AG04450 (cell line): ENCODE results near the gene LRP5. TPM values are rescaled to one million over a fixed set of nuclear protein-coding genes. Genes with fewer than 3 reads are reported as not detected.
A peak's percentile ranks its signal among the peaks of the same experiment; 100 is the strongest.
"Not testable (repeated sequence)": the region's sequence is repeated elsewhere in the genome, so short reads cannot be mapped to it uniquely, and the experiment has no call there.

Experiments
- CTCF ChIA-PET: fragments of 300-600, 350-600 bp; formaldehyde crosslinking; extraction: SDS; loops from one replicate; lab custom pipeline; 2022; ENCODE audit warnings: antibody characterized with exemption, inconsistent platforms; lab: Charles Lee
- POLR2A ChIA-PET: fragments of 350-600 bp; formaldehyde crosslinking; extraction: SDS; loops from one replicate; lab custom pipeline; 2021; ENCODE audit warnings: antibody characterized with exemption, inconsistent platforms; lab: Yijun Ruan, JAX
- DNase-seq: peaks from one replicate; pipeline ENCODE4 v3.0.0-alpha.2; 2011; ENCODE audit warnings: low read depth, low spot score
- H3K27ac ChIP-seq: one replicate; pipeline ENCODE4 v1.5.1; 2012; ENCODE audit warnings: low read depth, low read length, control low read depth
- H3K27me3 ChIP-seq: one replicate; pipeline ENCODE4 v1.6.0; 2012; ENCODE audit warnings: low read length; ENCODE audit not compliant: control insufficient read depth, insufficient read depth
- H3K4me3 ChIP-seq: 2 replicates; pipeline ENCODE4 v1.5.1; 2011; ENCODE audit warnings: mild to moderate bottlenecking, low read depth, low read length, control low read depth
- H3K9me3 ChIP-seq: 2 replicates; pipeline ENCODE4 v1.5.1; 2012; ENCODE audit warnings: low read length; ENCODE audit not compliant: control insufficient read depth, insufficient read depth
- polyA plus RNA-seq: library from polyadenylated mRNA; depleted of rRNA; stranded (reverse); fragments of >200 nt; gene quantifications from 2 replicates; pipeline ENCODE4 v1.2.3, GENCODE V29; 2011
- TF ChIP-seq, protein P1 (sequence below): IDR thresholded peaks from 2 replicates; pipeline ENCODE4 v1.5.1; 2011; ENCODE audit warnings: low read depth, low read length, control low read depth, inconsistent platforms

Gene LRP5
- polyA plus RNA-seq, 1 experiment = 4.9 TPM

DNA sequence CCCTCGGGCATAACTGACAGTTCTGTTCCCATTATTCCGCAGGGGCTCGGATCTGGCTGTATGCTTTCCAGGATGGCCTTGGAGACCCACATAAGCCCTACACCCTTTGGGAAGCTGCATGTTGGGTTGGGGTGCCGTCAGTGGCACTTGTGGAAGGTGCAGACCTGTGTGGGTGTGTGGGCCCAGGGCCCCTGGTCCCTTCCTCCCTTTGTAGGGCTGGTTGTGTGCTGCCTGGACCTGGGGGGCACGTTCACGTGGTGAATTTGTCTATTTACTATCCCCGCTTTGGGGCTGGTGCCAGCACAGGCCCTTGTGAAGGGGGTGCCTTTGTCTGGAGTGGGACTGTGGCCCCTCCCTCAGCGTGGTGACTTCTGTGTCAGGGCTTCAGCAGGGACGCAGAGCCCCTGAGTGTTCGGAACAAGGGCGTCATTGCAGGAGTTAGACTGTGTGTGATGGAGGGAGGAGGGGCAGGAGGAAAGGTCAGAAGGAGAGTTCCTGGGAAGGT is 133.2 kb downstream of the LRP5 start:
- H3K4me3 ChIP-seq = no peak overlapping the region
- H3K27ac ChIP-seq = no peak overlapping the region
- ChIA-PET CTCF (no interaction called here), POLR2A (no interaction called here)
- TF ChIP-seq, protein P1, sequence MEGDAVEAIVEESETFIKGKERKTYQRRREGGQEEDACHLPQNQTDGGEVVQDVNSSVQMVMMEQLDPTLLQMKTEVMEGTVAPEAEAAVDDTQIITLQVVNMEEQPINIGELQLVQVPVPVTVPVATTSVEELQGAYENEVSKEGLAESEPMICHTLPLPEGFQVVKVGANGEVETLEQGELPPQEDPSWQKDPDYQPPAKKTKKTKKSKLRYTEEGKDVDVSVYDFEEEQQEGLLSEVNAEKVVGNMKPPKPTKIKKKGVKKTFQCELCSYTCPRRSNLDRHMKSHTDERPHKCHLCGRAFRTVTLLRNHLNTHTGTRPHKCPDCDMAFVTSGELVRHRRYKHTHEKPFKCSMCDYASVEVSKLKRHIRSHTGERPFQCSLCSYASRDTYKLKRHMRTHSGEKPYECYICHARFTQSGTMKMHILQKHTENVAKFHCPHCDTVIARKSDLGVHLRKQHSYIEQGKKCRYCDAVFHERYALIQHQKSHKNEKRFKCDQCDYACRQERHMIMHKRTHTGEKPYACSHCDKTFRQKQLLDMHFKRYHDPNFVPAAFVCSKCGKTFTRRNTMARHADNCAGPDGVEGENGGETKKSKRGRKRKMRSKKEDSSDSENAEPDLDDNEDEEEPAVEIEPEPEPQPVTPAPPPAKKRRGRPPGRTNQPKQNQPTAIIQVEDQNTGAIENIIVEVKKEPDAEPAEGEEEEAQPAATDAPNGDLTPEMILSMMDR = no peak
- H3K27me3 ChIP-seq = no peaks in the 10 kb centered on the region
- H3K9me3 ChIP-seq = no peaks in the 10 kb centered on the region; the same call in 1 of the 2 replicates
- no peak for DNase-seq

DNA sequence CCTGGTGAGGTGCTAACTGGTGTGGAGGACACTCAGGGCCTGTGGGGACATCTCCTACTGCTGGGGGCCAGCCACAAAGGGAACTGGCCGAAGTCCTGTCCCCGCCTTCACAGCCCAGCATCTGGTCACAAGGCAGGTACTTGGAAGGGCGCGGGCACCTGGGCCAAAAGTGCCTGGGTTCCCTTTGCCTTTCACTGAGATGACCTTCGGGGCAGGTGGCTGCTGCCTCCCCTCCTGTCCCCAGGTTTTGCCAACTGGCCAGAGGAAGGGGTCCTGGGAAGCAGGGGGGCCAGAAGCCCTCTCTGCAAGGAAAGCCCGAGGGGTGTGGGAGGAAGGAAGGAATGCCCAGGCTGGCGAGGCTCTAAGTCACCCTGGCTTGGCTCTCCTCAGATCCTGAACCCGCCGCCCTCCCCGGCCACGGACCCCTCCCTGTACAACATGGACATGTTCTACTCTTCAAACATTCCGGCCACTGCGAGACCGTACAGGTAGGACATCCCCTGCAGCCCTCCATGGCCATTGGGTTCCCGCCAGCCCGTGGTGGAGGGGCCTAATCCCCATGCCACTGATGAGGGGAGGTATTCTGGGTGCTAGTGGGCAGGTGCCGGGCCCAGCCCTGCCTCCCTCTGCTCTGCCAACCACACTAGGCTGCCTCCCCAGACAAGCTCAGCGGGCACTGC is 133.8 kb downstream of the LRP5 start:
- CTCF ChIA-PET = interaction anchor here (0.5 to 2.0 kb wide), 2 partner anchors 147 to 188 kb away, joined by 3 to 14 read pairs; no protein-coding TSS in a partner anchor
- no peak for DNase-seq

DNA sequence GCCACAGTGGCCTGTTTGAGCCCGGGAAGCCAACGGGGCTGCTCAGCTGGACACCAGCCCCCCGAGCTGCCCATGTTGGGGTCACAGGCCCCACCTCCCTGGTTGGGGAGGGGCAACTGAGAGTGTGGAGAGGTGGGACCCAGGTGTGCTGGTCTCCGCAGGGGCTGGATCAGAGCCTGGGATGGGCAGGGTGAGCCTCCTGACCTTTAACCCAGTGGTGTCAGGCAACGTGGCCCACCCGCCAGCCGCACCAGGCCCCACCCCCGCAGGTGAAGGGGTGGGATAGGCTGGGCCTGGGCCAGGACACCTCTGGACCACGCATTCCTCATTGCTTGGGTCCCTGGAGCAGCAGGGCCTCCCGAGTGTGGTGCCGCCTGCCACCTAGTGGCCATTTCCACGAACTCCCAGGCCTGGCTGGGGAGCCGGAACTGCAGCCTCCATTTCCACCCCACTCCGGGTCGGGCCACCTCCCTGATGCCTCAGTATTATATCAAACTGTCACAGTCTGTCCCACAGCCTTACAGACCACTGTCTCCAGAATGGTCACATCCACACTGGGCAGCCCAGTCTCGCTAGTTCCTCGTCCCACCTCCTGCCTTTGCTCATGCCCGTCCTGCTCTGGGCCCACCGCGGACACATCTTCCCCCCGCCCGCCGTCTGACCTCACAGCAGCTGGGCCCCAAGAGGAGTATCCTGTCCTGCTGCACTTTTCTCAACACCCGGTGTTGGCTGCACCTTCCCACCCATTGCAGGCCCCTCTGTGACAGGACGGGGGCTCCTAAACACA is 134.8 kb downstream of the LRP5 start:
- ChIA-PET CTCF (interaction anchor here (2.0 kb wide), 1 partner anchor 189 kb away, joined by 14 read pairs; no protein-coding TSS in a partner anchor), POLR2A (no interaction called here)
- H3K9me3 ChIP-seq = no peaks in the 10 kb centered on the region; the same call in 1 of the 2 replicates
- H3K4me3 ChIP-seq = no peak overlapping the region
- no peak for DNase-seq
- TF ChIP-seq, protein P1 = peak; percentile 86
- H3K27me3 ChIP-seq = no peaks in the 10 kb centered on the region
- no peak overlapping the region for H3K27ac ChIP-seq

More for the DNA sequence above, 133.8 kb downstream of the LRP5 start:
- Histone ChIP-seq H3K4me3 (no peak overlapping the region), H3K9me3 (no peaks in the 10 kb centered on the region; the same call in 1 of the 2 replicates), H3K27me3 (no peaks in the 10 kb centered on the region), H3K27ac (no peak overlapping the region)
- TF ChIP-seq, protein P1 = no peak
- POLR2A ChIA-PET = no interaction called here

DNA sequence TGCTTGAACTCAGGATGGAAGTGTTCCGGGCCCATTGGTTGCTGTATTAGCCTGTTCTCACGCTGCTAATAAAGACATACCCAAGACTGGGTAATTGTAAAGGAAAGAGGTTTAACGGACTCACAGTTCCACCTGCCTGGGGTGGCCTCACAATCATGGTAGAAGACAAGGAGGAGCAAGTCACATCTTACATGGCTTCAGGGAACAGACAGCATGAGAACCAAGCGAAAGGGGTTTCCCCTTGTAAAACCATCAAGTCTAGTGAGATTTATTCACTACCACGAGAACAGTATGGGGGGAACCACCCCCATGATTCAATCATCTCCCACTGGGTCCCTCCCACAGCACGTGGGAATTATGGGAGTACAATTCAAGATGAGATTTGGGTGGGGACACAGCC is 135.5 kb downstream of the LRP5 start:
- H3K9me3 ChIP-seq, DNase-seq, H3K27me3 ChIP-seq, H3K4me3 ChIP-seq, H3K27ac ChIP-seq, POLR2A ChIA-PET: not testable (repeated sequence)
- CTCF ChIA-PET = interaction anchor here (2.0 kb wide), 1 partner anchor 190 kb away, joined by 14 read pairs; no protein-coding TSS in a partner anchor

DNA sequence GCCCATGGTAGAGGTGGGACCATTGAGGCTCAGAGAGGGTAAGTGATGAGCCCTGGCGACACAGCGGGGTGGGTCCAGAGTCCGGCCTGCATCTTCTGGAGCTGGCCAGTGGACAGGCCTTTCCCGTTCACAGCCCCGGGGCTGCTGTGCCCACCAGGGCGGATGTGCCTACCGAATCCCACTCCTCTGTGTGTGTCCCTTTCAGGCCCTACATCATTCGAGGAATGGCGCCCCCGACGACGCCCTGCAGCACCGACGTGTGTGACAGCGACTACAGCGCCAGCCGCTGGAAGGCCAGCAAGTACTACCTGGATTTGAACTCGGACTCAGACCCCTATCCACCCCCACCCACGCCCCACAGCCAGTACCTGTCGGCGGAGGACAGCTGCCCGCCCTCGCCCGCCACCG is 136.2 kb downstream of the LRP5 start:
- Histone ChIP-seq H3K27ac (no peak overlapping the region), H3K4me3 (no peak overlapping the region), H3K9me3 (no peaks in the 10 kb centered on the region; the same call in 1 of the 2 replicates), H3K27me3 (no peaks in the 10 kb centered on the region)
- TF ChIP-seq, protein P1 = no peak
- no peak for DNase-seq
- ChIA-PET POLR2A (no interaction called here), CTCF (interaction anchor here (0.9 kb wide), 1 partner anchor 191 kb away, joined by 3 read pairs; no protein-coding TSS in a partner anchor)
